ENCODE data around the gene MEX3D. TPM values are rescaled to one million over a fixed set of nuclear protein-coding genes. Genes with fewer than 3 reads are reported as not detected.

Gene MEX3D
- total and polyA plus RNA-seq, 2 experiments from 2014 or later, result 12.4 to 94.9 TPM

- ATAC-seq (no peak), DNase-seq (ENCODE audit: low spot score) (no peak)
- Histone ChIP-seq H3K27ac (ENCODE audit: low read depth) (no peak overlapping the region), H3K36me3 (ENCODE audit: insufficient read depth) (no peaks in the 10 kb centered on the region), H3K4me2 (no peak overlapping the region), H3K27me3 (ENCODE audit: insufficient read depth) (peaks cover 22% of the 10 kb centered on the region), H4K20me1 (replicated peaks; ENCODE audit: insufficient read depth) (no peaks in the 10 kb centered on the region), H3F3A (replicated peaks; ENCODE audit: low read depth) (0 out of 2 replicates have a peak, but pooled peaks cover 4% of the 10 kb centered on the region), H3K4me3 (no peak overlapping the region), H3K9me2 (ENCODE audit: insufficient read depth) (no peaks in the 10 kb centered on the region), H3K4me1 (ENCODE audit: insufficient read depth) (no peaks in the 10 kb centered on the region), H3K79me2 (replicated peaks; ENCODE audit: insufficient read depth) (no peaks in the 10 kb centered on the region), H2AFZ (no peak overlapping the region)
- Mint-ChIP-seq H3K36me3 (ENCODE audit: low read depth) (peaks cover 4% of the 10 kb centered on the region; the same call in 1 of the 3 replicates), H3K9me3 (peaks cover 3% of the 10 kb centered on the region; the same call in 1 of the 3 replicates), H3K27me3 (ENCODE audit: insufficient read depth, low read depth, poor library complexity) (peaks cover 34% of the 10 kb centered on the region), H3K27ac (no peak overlapping the region), H3K4me3 (no peak overlapping the region), H3K4me1 (peaks cover 6% of the 10 kb centered on the region; the same call in 2 of the 3 replicates)
- TF ChIP-seq, protein P1, sequence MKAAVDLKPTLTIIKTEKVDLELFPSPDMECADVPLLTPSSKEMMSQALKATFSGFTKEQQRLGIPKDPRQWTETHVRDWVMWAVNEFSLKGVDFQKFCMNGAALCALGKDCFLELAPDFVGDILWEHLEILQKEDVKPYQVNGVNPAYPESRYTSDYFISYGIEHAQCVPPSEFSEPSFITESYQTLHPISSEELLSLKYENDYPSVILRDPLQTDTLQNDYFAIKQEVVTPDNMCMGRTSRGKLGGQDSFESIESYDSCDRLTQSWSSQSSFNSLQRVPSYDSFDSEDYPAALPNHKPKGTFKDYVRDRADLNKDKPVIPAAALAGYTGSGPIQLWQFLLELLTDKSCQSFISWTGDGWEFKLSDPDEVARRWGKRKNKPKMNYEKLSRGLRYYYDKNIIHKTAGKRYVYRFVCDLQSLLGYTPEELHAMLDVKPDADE (IDR thresholded peaks at IDR 0.05), result no peak
- TF ChIP-seq POLR2AphosphoS5 (IDR thresholded peaks at IDR 0.05; ENCODE audit: low read depth) (no peak), JUNB (IDR thresholded peaks at IDR 0.05; ENCODE audit: unreplicated experiment) (no peak), ZNF114 (CRISPR knock-in tag; IDR thresholded peaks at IDR 0.05) (no peak), EZH2phosphoT487 (IDR thresholded peaks at IDR 0.05; ENCODE audit: unreplicated experiment) (no peak), ZNF462 (CRISPR knock-in tag; IDR thresholded peaks at IDR 0.05) (no peak), NANOG (IDR thresholded peaks at IDR 0.05; ENCODE audit: borderline replicate concordance) (no peak), STAT1 (IDR thresholded peaks at IDR 0.05; ENCODE audit: unreplicated experiment) (no peak), REST (IDR thresholded peaks at IDR 0.05; ENCODE audit: unreplicated experiment) (no peak), CREB1 (CRISPR knock-in tag; IDR thresholded peaks at IDR 0.05; ENCODE audit: low read depth) (no peak), EZH2 (IDR thresholded peaks at IDR 0.05; ENCODE audit: low read depth, unreplicated experiment) (no peak), ZNF331 (CRISPR knock-in tag; IDR thresholded peaks at IDR 0.05; ENCODE audit: low read depth) (no peak)
- TF ChIP-seq, protein P2, sequence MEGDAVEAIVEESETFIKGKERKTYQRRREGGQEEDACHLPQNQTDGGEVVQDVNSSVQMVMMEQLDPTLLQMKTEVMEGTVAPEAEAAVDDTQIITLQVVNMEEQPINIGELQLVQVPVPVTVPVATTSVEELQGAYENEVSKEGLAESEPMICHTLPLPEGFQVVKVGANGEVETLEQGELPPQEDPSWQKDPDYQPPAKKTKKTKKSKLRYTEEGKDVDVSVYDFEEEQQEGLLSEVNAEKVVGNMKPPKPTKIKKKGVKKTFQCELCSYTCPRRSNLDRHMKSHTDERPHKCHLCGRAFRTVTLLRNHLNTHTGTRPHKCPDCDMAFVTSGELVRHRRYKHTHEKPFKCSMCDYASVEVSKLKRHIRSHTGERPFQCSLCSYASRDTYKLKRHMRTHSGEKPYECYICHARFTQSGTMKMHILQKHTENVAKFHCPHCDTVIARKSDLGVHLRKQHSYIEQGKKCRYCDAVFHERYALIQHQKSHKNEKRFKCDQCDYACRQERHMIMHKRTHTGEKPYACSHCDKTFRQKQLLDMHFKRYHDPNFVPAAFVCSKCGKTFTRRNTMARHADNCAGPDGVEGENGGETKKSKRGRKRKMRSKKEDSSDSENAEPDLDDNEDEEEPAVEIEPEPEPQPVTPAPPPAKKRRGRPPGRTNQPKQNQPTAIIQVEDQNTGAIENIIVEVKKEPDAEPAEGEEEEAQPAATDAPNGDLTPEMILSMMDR (conservative IDR thresholded peaks at IDR 0.05; ENCODE audit: low read depth in 2 of 2), result no peak
Measured at GRCh38 chr19:1527650-1528309, 40.3 kb downstream of the MEX3D start.
